Stimulated activated CD8-positive, alpha-beta memory T cell treated with anti-CD3 and anti-CD28 coated beads, Interleukin-4, amount 100 ng/mL, for 1 hour (primary cell): ENCODE measurements around the gene KCTD19.

Experiments used
- DNase-seq, 2 donors: peaks; one replicate each; pipeline ENCODE4 v3.0.0-alpha.2; 2020; ENCODE audit warnings: low read depth in 2 of 2, low spot score in 1 of 2

The KCTD19 gene

DNA sequence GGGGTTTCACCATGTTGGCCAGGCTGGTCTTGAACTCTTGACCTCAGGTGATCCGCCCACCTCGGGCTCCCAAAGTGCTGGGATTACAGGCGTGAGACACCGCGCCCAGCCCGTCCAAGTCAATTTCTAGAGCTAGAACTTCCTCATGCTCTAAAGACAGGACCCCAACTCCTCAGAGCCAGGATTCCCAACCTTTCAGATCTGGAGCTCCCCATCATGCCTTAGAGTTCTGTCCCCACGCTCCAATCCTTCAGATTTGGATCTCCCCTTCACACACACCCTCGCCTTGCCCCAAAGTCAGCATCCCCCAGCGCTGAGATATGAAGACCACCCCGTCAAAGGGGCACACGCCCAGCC, 448 bp downstream of the KCTD19 start:
- no peak for DNase-seq

DNA sequence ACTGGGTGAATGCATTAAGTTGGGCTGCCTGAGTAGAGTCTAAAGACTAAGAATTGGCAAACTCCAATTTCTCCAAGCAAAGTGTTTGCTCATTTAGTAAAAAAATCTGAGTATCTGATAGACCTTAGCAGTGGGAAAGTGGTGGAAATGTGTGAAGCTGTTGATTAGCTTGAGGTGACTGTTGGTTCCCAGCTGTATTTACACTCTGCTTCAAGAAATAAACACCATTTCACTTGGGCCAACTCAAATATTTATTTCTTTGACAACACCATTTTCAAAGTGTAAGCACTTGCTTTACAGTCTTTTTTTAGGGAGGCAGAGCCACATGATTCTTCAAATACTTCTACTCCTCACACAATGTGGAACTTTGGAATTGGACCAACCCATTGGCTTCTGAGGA, 8.7 kb downstream of the KCTD19 start:
- DNase-seq, result no peak

- DNase-seq, result no peak
These were observed 13.8 kb downstream of the KCTD19 start for GRCh38 chr16:67312719-67313118.

DNA sequence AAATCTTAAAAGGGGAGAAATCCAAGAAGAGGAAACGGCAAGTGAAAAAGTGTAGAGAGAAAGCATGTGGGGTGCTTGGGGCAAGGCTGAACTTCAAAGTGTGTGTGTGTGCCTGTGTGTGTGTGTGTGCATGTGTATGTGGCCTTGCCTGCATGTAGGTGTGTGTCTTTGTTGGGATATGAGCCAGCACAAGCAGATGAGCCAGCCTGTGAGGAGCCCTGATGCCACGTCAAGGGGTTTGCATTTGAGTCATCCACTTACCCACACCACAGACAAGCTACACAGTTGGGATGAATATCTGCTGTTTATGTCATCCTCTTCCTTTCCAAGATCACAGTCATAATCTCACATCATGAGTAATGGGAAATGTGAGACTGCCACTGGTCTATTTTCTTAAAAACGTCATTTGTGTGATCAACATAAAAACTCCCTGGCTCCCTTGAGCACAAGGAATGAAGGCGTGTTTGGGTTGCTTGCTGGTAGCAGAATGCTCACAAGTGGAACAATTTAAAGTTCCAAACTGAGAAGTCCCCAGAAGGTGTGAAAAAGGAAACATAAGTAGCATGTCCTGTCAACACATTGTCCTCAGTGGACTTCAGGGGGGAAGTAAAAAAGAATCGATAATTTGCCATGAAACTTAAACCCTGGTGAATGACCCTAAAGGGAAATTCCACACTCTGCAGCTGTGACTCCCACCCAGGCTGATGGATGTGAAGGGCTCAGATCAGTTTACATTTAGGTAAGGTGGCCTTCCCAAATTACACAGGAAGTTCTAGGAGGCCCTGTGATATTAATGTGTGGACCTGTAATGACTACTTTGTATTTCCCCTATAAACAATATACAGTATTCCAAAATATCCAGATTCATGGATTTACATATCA, 14.7 kb downstream of the KCTD19 start:
- DNase-seq, result no peak

DNA sequence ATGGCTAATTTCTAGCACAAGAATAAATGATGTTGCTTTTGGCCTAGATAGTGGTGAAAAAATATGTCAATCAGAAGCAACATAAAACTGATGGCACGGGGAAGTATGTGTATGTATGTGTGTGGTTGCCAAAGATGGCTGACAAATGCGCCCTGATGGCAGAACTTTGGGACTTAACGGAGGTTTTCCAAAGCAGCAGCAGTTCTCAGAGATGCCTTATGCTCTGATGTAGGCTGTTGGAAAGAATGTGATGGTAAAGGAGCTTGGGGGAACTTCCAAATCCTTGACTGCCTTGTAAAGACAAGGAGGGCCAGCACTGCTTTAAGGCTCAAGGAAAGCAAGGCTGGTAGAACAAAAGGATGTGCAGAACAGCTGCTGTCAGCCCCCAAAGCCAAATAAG, 16.0 kb downstream of the KCTD19 start:
- DNase-seq, result no peak

GRCh38 chr16:67305216-67306071, 21.1 kb downstream of the KCTD19 start:
- no peak for DNase-seq

GRCh38 chr16:67304020-67304419, 22.5 kb downstream of the KCTD19 start:
- DNase-seq, result no peak

DNA sequence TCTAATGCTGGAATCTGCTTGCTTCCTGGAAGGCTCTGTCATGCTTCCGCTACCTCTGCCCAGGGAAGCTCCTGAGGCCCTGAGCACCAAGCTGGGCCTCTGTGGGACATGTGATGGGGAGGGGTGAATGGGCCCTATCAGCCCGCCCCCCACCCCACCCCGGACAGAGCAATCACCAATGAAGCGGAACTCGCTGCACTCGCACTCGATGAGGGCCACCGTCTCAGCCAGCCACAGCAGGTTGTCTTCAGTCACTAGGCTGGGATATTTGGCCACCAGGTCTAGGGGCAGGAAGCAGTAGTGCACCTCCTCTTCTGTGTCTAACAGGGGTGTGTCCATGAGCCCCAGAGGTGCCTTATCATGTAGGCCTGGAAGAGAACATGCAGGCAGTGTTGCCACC, 23.6 kb downstream of the KCTD19 start:
- no peak for DNase-seq

- DNase-seq, result no peak
These were observed 24.5 kb downstream of the KCTD19 start for GRCh38 chr16:67302076-67302475.

GRCh38 chr16:67301080-67301782, 25.3 kb downstream of the KCTD19 start:
- no peak for DNase-seq

DNA sequence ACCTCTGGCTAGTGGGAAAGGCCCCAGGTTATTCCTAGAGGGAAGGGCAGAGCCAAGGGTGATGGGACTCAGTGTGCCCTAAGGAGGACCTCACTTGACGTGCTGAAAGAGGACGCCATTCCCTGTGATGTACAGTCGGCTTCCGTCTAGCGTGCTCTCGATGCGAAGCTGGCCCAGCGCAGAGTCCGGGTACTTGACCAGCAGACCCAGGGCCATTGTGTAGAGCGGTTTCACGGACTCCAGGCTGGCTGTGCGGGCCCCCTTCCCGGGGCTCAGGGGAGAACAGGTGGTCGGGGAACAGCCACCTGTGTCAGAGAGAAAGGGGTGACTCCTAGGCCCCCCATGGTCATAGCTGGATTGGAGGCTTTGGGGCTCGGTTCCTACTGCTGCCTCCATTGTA, 27.3 kb downstream of the KCTD19 start:
- DNase-seq, result no peak

DNA sequence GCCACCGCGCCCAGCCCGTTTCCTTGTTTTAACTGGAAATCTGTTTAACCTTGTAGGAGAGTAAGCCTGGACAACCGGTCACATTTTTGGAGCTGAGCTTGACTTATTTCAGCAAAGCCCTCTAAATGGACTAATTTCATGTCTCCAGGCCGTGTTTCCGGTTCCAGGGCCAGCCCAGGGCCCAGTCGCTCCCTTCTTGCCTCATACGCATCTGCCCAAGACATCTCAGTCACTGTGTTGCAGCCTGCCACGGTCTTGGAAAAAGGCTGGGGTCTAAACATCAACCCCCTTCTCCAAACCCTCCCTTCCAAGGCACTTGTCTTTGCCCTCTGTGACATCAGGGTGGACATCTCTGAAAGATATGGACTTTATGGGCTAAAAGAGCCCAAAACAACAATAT, 28.3 kb downstream of the KCTD19 start:
- no peak for DNase-seq

GRCh38 chr16:67296420-67296819, 30.1 kb downstream of the KCTD19 start:
- DNase-seq, result no peak

DNA sequence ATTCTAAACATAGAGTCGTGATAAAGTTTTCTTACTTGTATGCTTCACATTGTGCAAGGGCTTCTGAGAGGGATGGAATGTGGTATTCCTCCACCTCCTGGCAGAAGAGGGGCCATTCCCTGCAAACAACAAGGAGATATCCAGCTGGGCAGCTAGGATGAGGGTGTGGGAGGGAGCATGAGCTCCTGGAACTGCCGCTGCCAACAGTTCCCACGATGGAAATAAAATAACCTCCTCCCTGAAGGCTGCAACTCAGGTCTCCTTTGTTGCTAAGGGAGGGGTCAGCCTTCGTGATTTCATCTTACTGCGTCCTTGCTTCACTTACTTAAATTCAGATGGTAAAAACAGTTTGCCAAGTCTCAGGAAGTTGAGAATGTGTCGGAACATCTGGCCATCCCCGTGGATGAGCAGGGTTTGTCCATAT, 31.6 kb downstream of the KCTD19 start:
- DNase-seq, result no peak

- no peak for DNase-seq
These were observed 32.3 kb downstream of the KCTD19 start for GRCh38 chr16:67294171-67294757.

DNA sequence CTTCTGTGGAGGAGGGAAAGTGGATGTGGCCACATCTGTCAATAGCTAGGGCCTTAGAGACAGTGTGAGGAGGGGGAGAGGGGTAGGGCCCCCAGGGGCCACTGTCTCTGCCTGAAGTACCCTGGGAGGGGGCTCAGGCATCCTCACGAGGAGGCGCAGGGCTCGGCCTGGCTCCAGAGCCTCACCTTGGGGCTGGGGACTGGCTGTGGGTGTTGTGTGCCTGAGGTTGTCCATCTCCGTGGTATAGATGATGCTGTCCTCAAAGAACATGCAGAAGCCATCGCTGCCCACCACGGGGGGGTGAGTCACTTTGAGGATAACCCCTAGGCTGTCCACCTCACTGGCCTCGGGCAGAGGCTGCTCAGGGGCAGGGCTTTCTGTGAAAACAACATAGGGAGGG, 35.1 kb downstream of the KCTD19 start:
- no peak for DNase-seq

DNA sequence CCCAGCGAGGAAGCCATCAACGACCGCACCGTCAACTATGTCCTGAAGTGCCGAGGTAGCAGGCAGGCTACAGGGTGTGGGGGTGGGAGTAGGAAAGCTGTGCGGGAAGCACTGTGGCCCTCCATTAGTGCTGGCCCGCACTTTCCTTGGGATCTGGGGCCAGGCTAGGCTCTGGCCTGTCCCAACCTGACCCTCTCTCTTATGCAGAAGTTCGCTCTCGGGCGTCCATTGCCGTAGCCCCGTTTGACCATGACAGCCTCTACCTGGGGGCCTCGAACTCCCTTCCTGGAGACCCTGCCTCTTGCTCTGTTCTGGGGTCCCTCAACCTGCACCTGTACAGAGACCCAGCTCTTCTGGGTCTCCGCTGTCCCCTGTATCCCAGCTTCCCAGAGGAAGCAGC, 38.6 kb downstream of the KCTD19 start:
- no peak for DNase-seq

DNA sequence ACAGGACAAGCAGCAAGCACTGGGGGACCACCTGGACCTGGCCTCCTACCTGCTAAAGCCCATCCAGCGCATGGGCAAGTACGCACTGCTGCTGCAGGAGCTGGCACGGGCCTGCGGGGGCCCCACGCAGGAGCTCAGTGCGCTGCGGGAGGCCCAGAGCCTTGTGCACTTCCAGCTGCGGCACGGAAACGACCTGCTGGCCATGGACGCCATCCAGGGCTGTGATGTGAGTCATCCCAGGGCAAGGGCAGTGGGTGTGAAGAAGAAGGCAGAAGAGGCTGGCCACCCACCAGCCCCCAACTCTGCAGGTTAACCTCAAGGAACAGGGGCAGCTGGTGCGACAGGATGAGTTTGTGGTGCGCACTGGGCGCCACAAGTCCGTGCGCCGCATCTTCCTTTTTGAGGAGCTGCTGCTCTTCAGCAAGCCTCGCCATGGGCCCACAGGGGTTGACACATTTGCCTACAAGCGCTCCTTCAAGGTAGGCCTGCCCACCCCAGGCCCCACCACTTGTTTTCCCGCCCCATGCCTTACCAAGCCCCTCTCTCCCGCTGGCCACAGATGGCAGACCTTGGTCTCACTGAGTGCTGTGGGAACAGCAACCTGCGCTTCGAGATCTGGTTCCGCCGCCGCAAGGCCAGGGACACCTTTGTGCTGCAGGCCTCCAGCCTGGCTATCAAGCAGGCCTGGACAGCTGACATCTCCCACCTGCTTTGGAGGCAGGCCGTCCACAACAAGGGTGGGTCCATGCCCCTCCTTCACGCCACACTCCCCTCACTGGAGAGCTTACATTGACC, 39.9 kb downstream of the KCTD19 start:
- DNase-seq, result no peak

DNA sequence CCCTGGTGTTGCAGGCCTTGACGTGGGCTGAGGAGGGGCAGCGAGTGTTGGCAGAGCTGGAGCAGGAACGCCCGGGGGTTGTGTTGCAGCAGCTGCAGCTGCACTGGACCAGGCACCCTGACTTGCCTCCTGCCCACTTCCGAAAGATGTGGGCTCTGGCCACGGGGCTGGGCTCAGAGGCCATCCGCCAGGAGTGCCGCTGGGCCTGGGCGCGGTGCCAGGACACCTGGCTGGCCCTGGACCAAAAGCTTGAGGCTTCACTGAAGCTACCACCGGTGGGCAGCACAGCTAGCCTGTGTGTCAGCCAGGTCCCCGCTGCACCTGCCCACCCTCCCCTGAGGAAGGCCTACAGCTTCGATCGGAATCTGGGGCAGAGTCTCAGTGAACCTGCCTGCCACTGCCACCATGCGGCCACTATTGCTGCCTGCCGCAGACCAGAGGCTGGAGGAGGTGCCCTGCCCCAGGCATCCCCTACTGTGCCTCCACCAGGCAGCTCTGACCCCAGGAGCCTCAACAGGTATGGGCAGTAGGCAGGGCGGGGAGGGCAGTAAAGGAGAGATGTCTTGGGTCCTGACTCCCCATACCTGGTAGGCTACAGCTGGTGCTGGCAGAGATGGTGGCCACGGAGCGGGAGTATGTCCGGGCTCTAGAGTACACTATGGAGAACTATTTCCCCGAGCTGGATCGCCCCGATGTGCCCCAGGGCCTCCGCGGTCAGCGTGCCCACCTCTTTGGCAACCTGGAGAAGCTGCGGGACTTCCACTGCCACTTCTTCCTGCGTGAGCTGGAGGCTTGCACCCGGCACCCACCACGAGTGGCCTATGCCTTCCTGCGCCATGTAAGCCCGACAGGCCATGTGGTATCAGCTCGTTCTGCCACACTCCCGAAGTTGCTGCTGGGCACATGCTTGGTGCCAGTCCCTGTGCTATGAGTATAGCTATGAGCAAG, 41.6 kb downstream of the KCTD19 start:
- DNase-seq, result no peak
